CD4-positive, alpha-beta T cell treated with Interleukin-2 at 100 ng/mL for 4 hours (primary cell): ENCODE measurements around the gene TREX2.

ENCODE experiments used
- DNase-seq: peaks from one replicate; pipeline ENCODE4 v3.0.0-alpha.2; 2020; ENCODE audit warnings: low spot score

The TREX2 gene, protein sequence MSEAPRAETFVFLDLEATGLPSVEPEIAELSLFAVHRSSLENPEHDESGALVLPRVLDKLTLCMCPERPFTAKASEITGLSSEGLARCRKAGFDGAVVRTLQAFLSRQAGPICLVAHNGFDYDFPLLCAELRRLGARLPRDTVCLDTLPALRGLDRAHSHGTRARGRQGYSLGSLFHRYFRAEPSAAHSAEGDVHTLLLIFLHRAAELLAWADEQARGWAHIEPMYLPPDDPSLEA

DNA sequence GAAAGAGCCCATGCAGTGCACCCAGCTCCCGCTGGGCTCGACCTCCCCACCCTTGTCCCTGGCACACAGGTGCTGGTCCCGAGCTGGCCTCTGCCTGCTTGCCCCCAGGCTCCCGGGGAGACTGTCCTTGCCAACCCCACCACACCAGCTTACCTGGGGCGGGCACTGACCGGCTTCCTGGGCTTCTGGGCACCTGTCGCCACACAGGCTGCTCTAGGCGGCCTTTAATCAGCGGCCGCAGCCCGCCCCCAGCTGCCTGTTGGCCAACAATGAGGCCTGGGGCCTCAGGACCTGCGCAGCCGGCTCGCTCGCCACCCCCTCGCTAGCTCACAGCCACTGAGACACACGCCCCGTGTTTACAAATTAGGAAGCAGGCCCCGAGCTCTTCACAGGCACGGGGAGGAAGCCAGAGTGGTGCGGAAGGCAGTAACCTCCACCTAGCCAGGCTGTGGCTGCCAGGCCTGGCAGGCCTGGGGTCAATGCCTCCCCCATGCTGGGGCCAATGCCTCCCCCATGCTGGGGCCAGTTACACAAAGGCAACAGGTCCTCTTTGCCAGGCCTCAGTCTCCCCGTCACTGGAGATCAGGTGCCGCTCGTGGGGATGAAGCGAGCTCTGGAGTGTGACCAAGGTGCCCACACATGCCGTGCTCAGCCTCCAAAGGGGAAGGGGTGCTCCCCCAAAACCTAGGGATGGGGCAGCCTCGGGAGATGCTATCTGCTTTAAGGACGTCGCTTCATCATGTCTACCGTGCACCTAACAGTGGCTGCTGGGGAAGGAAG lies at the start of gene TREX2:
TSS of gene TREX2 (minus strand) at position 201 of the 780 bp plus-strand sequence. CDS start 626 bp downstream, outside the sequence.
- no peak for DNase-seq

- no peak for DNase-seq
Observed at GRCh38 chrX:153495362-153495751, 49.5 kb upstream of the TREX2 start.

DNA sequence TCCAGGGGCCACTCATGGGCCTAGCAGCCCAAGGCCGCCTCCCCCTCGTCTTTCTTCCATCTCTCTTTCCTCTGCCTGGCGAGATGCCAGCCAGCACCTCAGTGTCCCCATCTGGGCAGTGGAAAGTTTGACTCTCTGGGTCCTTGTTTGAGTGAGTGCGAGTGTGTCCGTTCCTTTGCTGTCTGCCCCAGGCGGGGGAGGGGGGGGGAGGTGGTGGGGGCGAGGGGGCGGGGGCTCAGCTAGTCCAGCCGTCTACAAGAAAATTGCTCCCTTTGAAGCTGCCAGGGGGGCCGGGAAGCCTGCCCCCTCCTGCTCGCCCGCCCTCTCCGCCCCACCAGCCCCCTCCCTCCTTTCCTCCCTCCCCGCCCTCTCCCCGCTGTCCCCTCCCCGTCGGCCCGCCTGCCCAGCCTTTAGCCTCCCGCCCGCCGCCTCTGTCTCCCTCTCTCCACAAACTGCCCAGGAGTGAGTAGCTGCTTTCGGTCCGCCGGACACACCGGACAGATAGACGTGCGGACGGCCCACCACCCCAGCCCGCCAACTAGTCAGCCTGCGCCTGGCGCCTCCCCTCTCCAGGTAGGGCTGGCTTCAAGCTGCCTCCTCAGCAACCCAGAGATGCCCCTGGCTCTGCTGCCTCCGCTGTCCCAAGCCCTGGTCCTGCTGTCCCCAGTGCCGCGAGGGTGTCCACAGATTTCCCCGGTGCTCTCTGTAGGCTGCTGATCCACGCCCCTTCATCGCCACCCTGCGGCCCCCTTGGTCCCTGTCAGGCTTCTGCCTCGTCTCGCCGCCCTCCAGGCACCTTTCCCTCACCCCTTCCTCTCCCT lies 48.9 kb upstream of the TREX2 start, which contains the start of gene BGN:
TSS of gene BGN (plus strand) at position 440 of the 821 bp plus-strand sequence. CDS start 9,652 bp downstream, outside the sequence.
- no peak for DNase-seq

- no peak for DNase-seq
Observed at GRCh38 chrX:153494061-153494460, 48.2 kb upstream of the TREX2 start.

- no peak for DNase-seq
Observed at GRCh38 chrX:153493085-153493484, 47.2 kb upstream of the TREX2 start.

- DNase-seq, result no peak
Observed at GRCh38 chrX:153492543-153492942, 46.7 kb upstream of the TREX2 start.

DNA sequence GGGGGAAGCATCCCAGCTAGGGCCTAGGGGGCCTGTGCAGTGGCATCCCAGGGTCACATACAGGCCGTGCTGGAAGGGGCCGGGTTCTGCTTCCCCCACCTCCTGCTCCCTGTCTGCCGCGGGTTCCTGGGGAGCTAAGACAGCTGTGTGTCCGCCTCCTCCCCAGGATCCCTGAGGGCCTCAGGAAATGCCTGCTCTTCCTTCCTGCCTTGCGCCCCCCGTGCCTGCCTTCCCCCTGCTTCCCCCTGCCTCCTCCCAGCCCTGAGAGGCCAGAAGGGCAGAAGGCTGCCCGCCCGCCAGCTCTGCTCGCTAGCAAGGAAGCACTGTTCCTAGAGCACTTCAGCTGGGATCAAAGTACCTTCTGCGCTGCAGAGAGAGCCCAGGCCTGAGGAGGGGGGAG lies 46.1 kb upstream of the TREX2 start:
- DNase-seq, result no peak

DNA sequence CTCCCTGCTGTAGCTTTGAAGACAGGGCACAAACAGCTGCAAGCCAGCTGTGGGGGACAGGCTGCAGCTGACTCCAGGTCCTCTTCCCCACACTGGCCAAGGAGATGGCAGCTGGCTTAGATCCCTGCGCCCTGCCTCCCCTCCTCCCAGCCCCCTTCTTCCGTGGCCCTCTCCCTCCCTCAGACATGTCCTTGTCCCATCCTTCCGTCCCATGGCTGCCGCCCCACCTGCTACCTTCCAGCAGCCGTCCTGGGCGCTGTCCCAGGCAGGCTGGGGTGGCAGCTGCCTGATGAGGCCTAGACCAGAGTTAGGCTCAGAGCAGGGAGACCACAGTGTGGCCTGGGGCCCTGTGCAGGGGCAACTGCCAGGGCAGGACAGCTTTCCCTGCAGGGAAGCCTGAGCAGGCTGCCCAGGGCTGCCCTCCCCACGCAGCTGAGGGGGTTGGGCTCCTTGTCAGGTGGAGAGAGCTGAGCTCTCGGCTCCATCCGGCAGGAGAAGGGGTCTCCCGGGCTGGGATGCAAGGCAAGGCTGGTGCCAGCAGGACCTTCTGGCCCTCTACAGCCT lies 45.6 kb upstream of the TREX2 start:
- DNase-seq, result no peak

DNA sequence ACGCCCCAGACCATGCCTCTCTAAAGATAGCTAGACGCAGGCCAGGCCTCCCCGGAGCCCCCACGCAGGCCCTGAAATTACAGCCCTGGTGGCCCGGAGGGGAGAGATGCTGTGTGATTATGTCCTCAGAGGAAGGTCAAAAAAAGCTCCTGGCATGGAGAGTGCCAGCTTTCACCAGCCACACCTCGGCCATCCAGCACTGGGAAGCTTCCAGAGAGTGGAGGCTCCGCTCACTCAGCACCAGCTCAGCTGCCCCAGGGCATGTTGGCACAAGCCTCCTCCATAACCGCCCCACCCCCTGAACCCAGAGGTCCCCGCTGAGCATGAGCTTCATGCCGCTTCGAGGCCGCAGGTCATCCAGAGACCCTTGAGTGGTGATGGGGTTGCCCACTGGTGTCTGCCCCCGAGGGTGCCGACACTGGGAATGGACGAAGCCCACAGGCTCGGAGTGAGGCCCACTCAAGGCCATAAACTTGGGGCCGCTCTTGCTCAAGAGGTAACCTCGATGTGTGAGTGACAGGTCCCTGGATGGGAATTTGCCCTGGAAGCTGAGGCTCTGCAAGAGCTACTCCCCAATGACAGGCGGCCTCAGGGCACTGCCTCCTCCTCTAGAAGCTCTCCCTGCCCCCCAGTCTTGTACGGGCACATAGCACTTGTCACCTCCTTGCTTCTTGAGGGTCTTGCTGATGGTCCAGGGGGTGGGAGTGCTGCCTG lies 44.5 kb upstream of the TREX2 start:
- DNase-seq, result no peak

DNA sequence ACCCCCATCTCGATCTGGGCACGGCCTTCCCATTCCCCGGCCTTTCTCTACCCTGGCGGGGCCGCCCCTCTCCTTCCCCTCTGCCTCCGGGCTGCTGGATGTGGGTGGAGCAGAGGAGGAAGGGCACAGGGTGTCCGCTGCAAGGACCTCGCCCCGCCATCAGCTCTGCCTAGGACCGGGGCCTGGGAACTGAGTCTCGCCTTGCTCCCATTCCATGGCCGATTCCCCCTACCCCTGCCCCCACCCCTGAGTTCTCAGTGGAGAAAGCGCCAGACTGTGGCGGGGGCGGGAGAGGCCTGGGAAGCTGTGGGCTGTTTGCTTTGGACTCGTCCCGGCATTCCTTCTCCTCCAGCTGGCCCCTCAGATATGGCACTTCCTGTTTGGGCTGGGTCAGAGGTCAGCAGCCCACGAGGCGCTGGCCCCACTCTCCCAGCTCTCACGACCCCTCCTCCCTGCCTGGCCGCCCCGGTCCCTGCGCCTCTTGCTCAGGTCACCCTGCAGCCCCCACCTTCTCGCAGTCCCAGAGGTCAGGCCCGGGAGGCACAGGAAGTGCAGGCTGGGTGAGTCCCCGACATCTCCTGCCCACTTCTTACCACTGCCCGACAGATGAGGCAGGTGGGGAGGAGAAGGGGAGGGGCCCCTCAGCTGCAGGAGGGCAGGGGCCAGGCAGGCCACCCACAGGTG lies 42.5 kb upstream of the TREX2 start:
- DNase-seq, result no peak

- no peak for DNase-seq
Observed at GRCh38 chrX:153487590-153488071, 41.8 kb upstream of the TREX2 start.

- no peak for DNase-seq
Observed at GRCh38 chrX:153486171-153486570, 40.3 kb upstream of the TREX2 start.

DNA sequence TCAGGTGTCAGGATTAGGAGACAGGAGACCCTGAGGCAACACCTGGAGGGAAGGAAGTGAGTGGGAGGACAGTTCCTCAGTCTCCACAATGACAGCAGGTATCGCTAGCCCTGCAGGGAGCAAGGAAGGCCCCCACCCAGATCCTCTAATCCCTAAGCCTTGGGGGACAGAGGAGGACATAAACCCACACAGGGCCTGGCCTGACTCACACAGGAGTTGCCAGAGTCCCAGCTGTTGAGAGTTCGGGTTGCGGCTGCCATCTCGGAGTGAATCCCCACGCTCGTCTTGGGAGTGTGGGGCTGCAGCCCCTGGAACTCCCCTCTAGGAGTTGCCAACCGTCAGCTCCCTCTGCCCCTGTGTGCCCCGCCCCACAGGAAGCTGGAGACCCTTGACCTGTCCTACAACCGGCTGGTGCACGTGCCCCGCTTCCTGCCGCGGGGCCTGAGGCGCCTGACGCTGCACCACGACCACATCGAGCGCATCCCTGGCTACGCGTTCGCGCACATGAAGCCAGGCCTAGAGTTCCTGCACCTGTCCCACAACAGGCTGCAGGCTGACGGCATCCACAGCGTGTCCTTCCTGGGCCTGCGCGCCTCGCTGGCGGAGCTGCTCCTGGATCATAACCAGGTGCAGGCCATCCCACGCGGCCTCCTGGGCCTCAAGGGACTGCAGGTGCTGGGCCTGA lies 39.7 kb upstream of the TREX2 start:
- no peak for DNase-seq

DNA sequence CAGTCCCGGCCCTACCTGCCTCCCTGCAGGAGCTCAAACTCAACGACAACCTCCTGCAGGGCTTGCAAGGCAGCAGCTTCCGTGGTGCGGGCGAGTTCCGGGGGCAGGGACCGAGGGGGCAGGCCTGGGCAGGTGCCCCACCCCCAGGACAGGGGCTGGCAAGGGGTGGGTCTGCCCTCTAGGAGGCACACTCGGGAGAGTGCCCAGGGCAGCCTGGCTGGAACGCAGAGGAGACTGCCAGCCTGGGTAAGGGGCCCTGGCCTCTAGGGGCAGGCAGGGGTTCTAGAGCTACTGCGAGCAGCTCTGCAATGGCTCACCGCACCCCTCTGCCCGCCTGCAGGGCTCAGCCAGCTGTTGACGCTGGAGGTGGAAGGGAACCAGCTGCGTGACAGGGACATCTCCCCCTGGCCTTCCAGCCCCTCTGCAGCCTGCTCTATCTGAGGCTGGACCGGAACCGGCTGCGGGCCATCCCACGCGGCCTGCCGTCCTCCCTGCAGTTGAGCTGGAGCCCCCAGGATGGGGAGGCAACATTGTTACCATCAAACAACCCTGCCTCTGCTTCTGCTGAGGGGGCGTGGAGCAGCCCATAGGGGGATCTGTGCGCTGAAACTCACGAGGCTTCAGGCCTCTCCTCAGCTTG lies 36.6 kb upstream of the TREX2 start:
- no peak for DNase-seq

DNA sequence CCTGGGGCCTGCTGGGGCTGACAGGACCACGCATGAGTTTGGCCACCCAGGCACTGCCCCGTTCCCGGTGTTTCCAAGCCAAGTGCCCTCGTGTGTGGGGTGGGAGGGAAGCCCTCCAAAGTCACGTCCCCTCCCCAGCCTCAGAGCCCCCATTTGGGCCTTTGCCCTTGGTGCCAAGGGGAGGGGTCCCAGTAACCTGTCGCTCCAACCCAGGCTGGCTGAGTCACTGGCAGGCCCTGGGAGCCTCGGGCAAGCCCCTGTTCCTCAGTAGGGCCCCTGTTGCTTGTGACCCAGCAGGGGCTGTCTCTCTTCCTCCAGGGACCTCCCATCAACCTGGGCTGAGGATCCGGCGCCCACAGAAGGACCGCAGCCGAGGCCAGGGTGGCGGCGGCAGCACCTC lies 35.2 kb upstream of the TREX2 start:
- DNase-seq, result no peak

DNA sequence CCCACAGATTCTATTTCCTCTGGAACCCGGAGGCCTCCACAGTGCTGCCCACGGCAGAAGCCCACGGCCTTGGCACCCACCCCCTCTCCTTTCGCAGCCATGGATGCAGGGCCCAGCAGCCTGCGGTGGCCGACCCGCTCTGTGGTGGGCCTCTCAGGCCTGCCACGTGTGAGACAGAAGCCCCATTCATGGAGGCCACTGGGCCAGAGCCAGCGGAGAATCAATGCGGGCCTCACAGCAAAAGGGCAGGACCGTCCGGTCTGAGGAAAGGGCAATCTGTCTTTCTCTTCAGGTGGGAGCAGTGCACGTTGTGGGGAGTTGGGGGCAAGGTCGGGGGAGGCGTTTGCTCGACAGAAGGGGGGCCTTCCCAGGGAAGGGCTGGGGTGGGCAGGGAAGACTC lies 32.9 kb upstream of the TREX2 start:
- DNase-seq, result no peak

DNA sequence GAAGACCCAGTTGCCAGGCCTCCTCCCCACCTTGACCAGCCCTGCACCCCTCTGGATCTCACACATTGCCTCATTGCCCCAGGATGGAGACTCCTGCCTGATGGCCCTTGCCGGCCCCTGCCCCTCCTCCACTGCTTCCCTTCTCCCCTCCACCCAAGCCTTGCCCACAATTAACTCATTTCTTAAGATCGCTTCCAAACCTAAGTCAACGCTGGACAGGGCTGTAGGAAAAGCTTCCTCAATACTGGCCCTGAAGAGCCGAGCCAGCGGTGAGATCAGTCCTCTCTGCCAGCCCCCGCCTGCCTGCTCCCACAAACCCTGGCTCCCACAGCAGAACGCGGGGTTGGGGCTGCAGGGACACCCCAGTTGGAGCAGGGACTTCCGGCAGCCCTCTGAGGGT lies 32.0 kb upstream of the TREX2 start:
- DNase-seq, result no peak

DNA sequence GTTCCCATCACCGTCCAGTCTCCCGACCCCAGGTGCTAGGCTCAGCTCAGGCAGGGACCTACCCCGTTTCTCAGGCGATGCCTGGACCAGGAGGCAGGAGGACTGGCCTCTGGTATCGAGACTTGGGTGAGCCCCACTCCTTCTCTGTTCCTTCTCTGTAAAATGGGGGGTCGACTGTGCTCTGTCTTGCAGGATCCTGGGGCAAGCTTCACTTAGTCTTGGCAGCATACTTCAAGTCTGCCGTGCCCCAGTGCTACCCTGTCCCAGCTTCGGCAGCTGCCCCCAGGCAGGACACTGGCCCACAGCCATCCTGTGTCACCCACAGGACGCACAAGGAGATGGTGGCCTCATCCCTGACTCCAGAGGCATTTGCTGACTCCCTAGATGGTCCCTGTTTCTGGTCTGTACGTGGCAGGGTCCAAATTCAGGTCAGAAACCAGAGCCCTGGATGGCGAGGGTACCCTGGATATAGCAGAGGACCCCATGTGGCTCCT lies 31.6 kb upstream of the TREX2 start:
- DNase-seq, result no peak

DNA sequence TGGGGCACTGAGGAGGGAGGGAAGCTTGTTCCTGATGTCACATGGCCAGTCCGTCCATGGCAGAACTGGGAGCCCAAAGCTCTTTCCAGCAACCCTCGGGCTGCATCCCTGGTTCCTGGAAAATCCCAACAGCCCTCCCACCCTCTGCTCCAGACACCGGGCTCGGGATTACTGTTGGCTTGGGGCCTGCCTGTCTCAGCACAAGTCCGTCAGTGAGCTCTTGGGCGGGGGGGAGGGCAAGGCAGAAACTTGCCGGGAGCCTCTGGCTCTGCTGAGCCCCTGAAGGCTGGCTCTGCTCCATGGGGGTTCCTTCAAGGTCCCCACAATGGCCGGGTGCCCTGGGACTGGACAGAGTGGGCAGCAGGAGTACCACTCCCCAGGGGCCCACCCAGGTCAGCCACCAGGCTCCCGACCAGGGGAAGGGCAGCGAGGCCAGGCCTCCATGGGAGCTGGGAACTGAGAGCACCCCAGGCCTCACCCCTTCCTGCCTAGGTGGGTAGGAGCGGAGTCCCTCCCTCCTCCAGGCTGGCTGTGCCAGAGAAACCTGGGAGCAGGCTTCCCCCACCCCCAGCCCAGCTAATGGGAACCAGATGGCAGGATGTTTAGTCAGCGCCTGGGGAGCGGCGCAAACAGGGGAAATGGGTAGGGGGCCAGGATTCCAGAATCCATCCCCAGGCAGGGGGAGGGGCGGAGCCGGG lies 31.0 kb upstream of the TREX2 start:
- no peak for DNase-seq
